Osteoblast (primary cell): ENCODE measurements around the gene NLN. TPM values are rescaled to one million over a fixed set of nuclear protein-coding genes. Genes with fewer than 3 reads are reported as not detected.

Source experiments
- DNase-seq: peaks from one replicate; pipeline ENCODE4 v3.0.0; 2011; ENCODE audit warnings: low spot score, mixed read lengths; ENCODE audit not compliant: insufficient read length; ENCODE audit errors: missing footprints
- H2AFZ ChIP-seq: 2 replicates; pipeline ENCODE4 v1.6.0; 2011; ENCODE audit warnings: mild to moderate bottlenecking, low read length
- H3K27ac ChIP-seq: 2 replicates; pipeline ENCODE4 v1.5.1; 2011; ENCODE audit warnings: mild to moderate bottlenecking, low read depth, low read length, moderate library complexity
- H3K27me3 ChIP-seq: 2 replicates; pipeline ENCODE4 v1.6.0; 2012; ENCODE audit warnings: mild to moderate bottlenecking, control low read depth, inconsistent platforms, low read length, moderate library complexity; ENCODE audit not compliant: insufficient read depth
- H3K36me3 ChIP-seq: 2 replicates; pipeline ENCODE4 v1.5.1; 2011; ENCODE audit warnings: mild to moderate bottlenecking, low read length, control low read depth, moderate library complexity; ENCODE audit not compliant: insufficient read depth
- H3K4me1 ChIP-seq: 2 replicates; pipeline ENCODE4 v1.5.1; 2011; ENCODE audit warnings: mild to moderate bottlenecking, low read length, control low read depth, moderate library complexity; ENCODE audit not compliant: insufficient read depth
- H3K4me2 ChIP-seq: 2 replicates; pipeline ENCODE4 v1.6.0; 2011; ENCODE audit warnings: mild to moderate bottlenecking, low read length; ENCODE audit not compliant: insufficient read depth
- H3K4me3 ChIP-seq: fragments of 200-600 bp; sonication (generic); 3 replicates; pipeline ENCODE4 v1.5.1; 2012; ENCODE audit warnings: mild to moderate bottlenecking, low read length, inconsistent platforms; ENCODE audit not compliant: insufficient read depth
- H3K79me2 ChIP-seq: 2 replicates; pipeline ENCODE4 v1.6.0; 2012; ENCODE audit warnings: mild to moderate bottlenecking, low read length, control low read depth, inconsistent platforms; ENCODE audit not compliant: insufficient read depth
- H3K9me3 ChIP-seq: 2 replicates; pipeline ENCODE4 v1.5.1; 2011; ENCODE audit warnings: low read depth, low read length, control low read depth
- H4K20me1 ChIP-seq: 2 replicates; pipeline ENCODE4 v1.6.0; 2012; ENCODE audit warnings: mild to moderate bottlenecking, low read length, control low read depth; ENCODE audit not compliant: insufficient read depth
- CTCF ChIP-seq: IDR thresholded peaks from 2 replicates; pipeline ENCODE4 v1.5.1; 2011; ENCODE audit warnings: mild to moderate bottlenecking, low read depth, low read length, moderate library complexity; ENCODE audit errors: extremely low read depth
- total RNA-seq: library from RNA; depleted of rRNA; stranded (reverse); fragments of >200 nt; gene quantifications from 2 replicates; pipeline ENCODE4 v1.2.3, GENCODE V29; 2012

The NLN gene
- total RNA-seq, 1 donor = 35.5 TPM

- H3K4me2 ChIP-seq = no peak overlapping the region
- H3K36me3 ChIP-seq = peaks cover 20% of the 10 kb centered on the region
- H3K27ac ChIP-seq = peak overlapping the region; percentile 8
- H3K4me3 ChIP-seq = no peak overlapping the region
- peaks cover 12% of the 10 kb centered on the region for H3K4me1 ChIP-seq
- peak; percentile 57 for TF ChIP-seq CTCF
- H3K27me3 ChIP-seq = no peaks in the 10 kb centered on the region
- peak; percentile 52 for DNase-seq
- H3K9me3 ChIP-seq = no peaks in the 10 kb centered on the region
- no peaks in the 10 kb centered on the region for H4K20me1 ChIP-seq
- peaks cover 28% of the 10 kb centered on the region for H3K79me2 ChIP-seq
- no peak overlapping the region for H2AFZ ChIP-seq
Measured at GRCh38 chr5:65760504-65761275, 38.7 kb downstream of the NLN start.

- Histone ChIP-seq H4K20me1 (no peaks in the 10 kb centered on the region), H3K4me2 (no peak overlapping the region), H3K9me3 (no peaks in the 10 kb centered on the region), H3K4me3 (no peak overlapping the region), H3K27me3 (no peaks in the 10 kb centered on the region), H3K79me2 (peaks cover 14% of the 10 kb centered on the region), H3K27ac (no peak overlapping the region), H3K4me1 (peaks cover 12% of the 10 kb centered on the region), H2AFZ (no peak overlapping the region), H3K36me3 (peaks cover 20% of the 10 kb centered on the region)
- TF ChIP-seq CTCF = no peak
- no peak for DNase-seq
Measured at GRCh38 chr5:65762234-65762633, 40.2 kb downstream of the NLN start.

- TF ChIP-seq CTCF = no peak
- peaks cover 9% of the 10 kb centered on the region for H3K36me3 ChIP-seq
- no peak overlapping the region for H3K27ac ChIP-seq
- H3K27me3 ChIP-seq = no peaks in the 10 kb centered on the region
- no peak for DNase-seq
- no peaks in the 10 kb centered on the region for H3K9me3 ChIP-seq
- no peak overlapping the region for H3K4me3 ChIP-seq
- peaks cover 24% of the 10 kb centered on the region for H3K4me1 ChIP-seq
- H3K4me2 ChIP-seq = no peak overlapping the region
- no peaks in the 10 kb centered on the region for H4K20me1 ChIP-seq
- H3K79me2 ChIP-seq = peaks cover 7% of the 10 kb centered on the region
- H2AFZ ChIP-seq = no peak overlapping the region
Measured at GRCh38 chr5:65765582-65765981, 43.6 kb downstream of the NLN start.

- Histone ChIP-seq H3K4me1 (peaks cover 18% of the 10 kb centered on the region), H4K20me1 (no peaks in the 10 kb centered on the region), H3K27ac (no peak overlapping the region), H3K36me3 (peaks cover 8% of the 10 kb centered on the region), H3K4me3 (no peak overlapping the region), H3K4me2 (no peak overlapping the region), H2AFZ (no peak overlapping the region), H3K79me2 (peaks cover 7% of the 10 kb centered on the region), H3K27me3 (no peaks in the 10 kb centered on the region), H3K9me3 (no peaks in the 10 kb centered on the region)
- DNase-seq = no peak
- TF ChIP-seq CTCF = no peak
Measured at GRCh38 chr5:65766175-65766574, 44.2 kb downstream of the NLN start.
